ENCODE results near the gene SP100. TPM values are rescaled to one million over a fixed set of nuclear protein-coding genes. Genes with fewer than 3 reads are reported as not detected.

Gene SP100
- total RNA-seq, 2 experiments from 2014 or later = 242 to 243 TPM

GRCh38 chr2:230496891-230497290 is 80.9 kb downstream of the SP100 start:
- no peak overlapping the region for H3K27ac ChIP-seq (ENCODE audit: low read depth in 1 of 2, low read length in 2 of 2)
- DNase-seq = peak in 1 of 14 experiments; percentile 50
- no peak overlapping the region for H3K4me3 Mint-ChIP-seq
- no peaks in the 10 kb centered on the region for H3K9me3 Mint-ChIP-seq
- intact Hi-C loops (cut with DNase I, micrococcal nuclease) = no loop called here
- TF ChIP-seq CTCF (IDR thresholded peaks at IDR 0.05) = no peak
- H3K4me1 ChIP-seq (ENCODE audit: insufficient read depth, low read length) = peaks cover 8% of the 10 kb centered on the region
- ChIA-PET CTCF (no interaction called here), POLR2A (interaction anchor here (0.8 to 0.9 kb wide), 2 partner anchors 18 to 106 kb away, joined by 3 read pairs; no protein-coding TSS in a partner anchor)
- ATAC-seq (ENCODE audit: poor library complexity) = no peak
- H3K27me3 Mint-ChIP-seq = no peaks in the 10 kb centered on the region
- peaks cover 32% of the 10 kb centered on the region for H3K4me1 Mint-ChIP-seq (ENCODE audit: low read depth)
- H3K9me3 ChIP-seq (ENCODE audit: control insufficient read depth in 1 of 2, insufficient read depth in 1 of 2, low read length in 2 of 2) = no peaks in the 10 kb centered on the region
- no peaks in the 10 kb centered on the region for H3K27me3 ChIP-seq (ENCODE audit: control insufficient read depth in 1 of 2, insufficient read depth in 2 of 2, low read length in 2 of 2)
- H3K36me3 Mint-ChIP-seq (ENCODE audit: low read depth) = peaks cover 96% of the 10 kb centered on the region
- no peak overlapping the region for H3K4me3 ChIP-seq (ENCODE audit: low read length)
- H3K27ac Mint-ChIP-seq = peak overlapping the region; percentile 65
- H3K36me3 ChIP-seq (ENCODE audit: insufficient read depth, low read length) = peaks cover 79% of the 10 kb centered on the region

- no peak overlapping the region for H3K27ac Mint-ChIP-seq
- no peak for DNase-seq
- no peak for ATAC-seq (ENCODE audit: poor library complexity)
- Histone ChIP-seq H3K27ac (ENCODE audit: low read depth in 1 of 2, low read length in 2 of 2) (no peak overlapping the region), H3K36me3 (ENCODE audit: insufficient read depth, low read length) (peaks cover 78% of the 10 kb centered on the region), H3K27me3 (ENCODE audit: control insufficient read depth in 1 of 2, insufficient read depth in 2 of 2, low read length in 2 of 2) (no peaks in the 10 kb centered on the region), H3K4me3 (ENCODE audit: low read length) (no peak overlapping the region), H3K4me1 (ENCODE audit: insufficient read depth, low read length) (peaks cover 8% of the 10 kb centered on the region), H3K9me3 (ENCODE audit: control insufficient read depth in 1 of 2, insufficient read depth in 1 of 2, low read length in 2 of 2) (no peaks in the 10 kb centered on the region)
- intact Hi-C loops (cut with DNase I, micrococcal nuclease) = no loop called here
- H3K27me3 Mint-ChIP-seq = no peaks in the 10 kb centered on the region
- no peak overlapping the region for H3K4me3 Mint-ChIP-seq
- ChIA-PET POLR2A (no interaction called here), CTCF (interaction anchor here (0.7 to 0.8 kb wide), 2 partner anchors 296 to 339 kb away, joined by 3 read pairs; no protein-coding TSS in a partner anchor)
- H3K9me3 Mint-ChIP-seq = no peaks in the 10 kb centered on the region
- peaks cover 98% of the 10 kb centered on the region for H3K36me3 Mint-ChIP-seq (ENCODE audit: low read depth)
- peaks cover 32% of the 10 kb centered on the region for H3K4me1 Mint-ChIP-seq (ENCODE audit: low read depth)
- TF ChIP-seq CTCF (IDR thresholded peaks at IDR 0.05) = no peak
Observed at GRCh38 chr2:230498506-230499107, 82.6 kb downstream of the SP100 start.

- Histone ChIP-seq H3K36me3 (ENCODE audit: insufficient read depth, low read length) (peaks cover 92% of the 10 kb centered on the region), H3K4me1 (ENCODE audit: insufficient read depth, low read length) (no peaks in the 10 kb centered on the region), H3K4me3 (ENCODE audit: low read length) (no peak overlapping the region), H3K27me3 (ENCODE audit: control insufficient read depth in 1 of 2, insufficient read depth in 2 of 2, low read length in 2 of 2) (no peaks in the 10 kb centered on the region), H3K9me3 (ENCODE audit: control insufficient read depth in 1 of 2, insufficient read depth in 1 of 2, low read length in 2 of 2) (no peaks in the 10 kb centered on the region), H3K27ac (ENCODE audit: low read depth in 1 of 2, low read length in 2 of 2) (no peak overlapping the region)
- intact Hi-C loops (cut with DNase I, micrococcal nuclease) = no loop called here
- H3K4me1 Mint-ChIP-seq (ENCODE audit: low read depth) = peaks cover 3% of the 10 kb centered on the region
- no peak for TF ChIP-seq CTCF (IDR thresholded peaks at IDR 0.05)
- no peak overlapping the region for H3K4me3 Mint-ChIP-seq
- H3K9me3 Mint-ChIP-seq = no peaks in the 10 kb centered on the region
- H3K36me3 Mint-ChIP-seq (ENCODE audit: low read depth) = peaks cover 97% of the 10 kb centered on the region
- ChIA-PET CTCF (no interaction called here), POLR2A (no interaction called here)
- no peak overlapping the region for H3K27ac Mint-ChIP-seq
- ATAC-seq (ENCODE audit: poor library complexity) (no peak), DNase-seq (no peak)
- no peaks in the 10 kb centered on the region for H3K27me3 Mint-ChIP-seq
Observed at GRCh38 chr2:230502593-230502992, 86.6 kb downstream of the SP100 start.
